BJ (cell line): ENCODE results near the gene XPOT. TPM values are rescaled to one million over a fixed set of nuclear protein-coding genes. Genes with fewer than 3 reads are reported as not detected.

Source experiments
- CTCF ChIA-PET: fragments of 350-600 bp; formaldehyde crosslinking; extraction: SDS; loops from one replicate; lab custom pipeline; 2021; ENCODE audit warnings: antibody characterized with exemption, inconsistent platforms; lab: Yijun Ruan, JAX
- POLR2A ChIA-PET: fragments of 300-600 bp; sonication (Branson Sonifier 250); formaldehyde crosslinking; extraction: SDS; loops from one replicate; lab custom pipeline; 2021; ENCODE audit warnings: antibody characterized with exemption; lab: Charles Lee
- DNase-seq: peaks from one replicate; pipeline ENCODE4 v3.0.0-alpha.2; 2011; ENCODE audit warnings: low read depth
- H3K27me3 ChIP-seq: 2 replicates; pipeline ENCODE4 v1.6.0; 2011; ENCODE audit warnings: low read length; ENCODE audit not compliant: control insufficient read depth, insufficient read depth
- H3K36me3 ChIP-seq: 2 replicates; pipeline ENCODE4 v1.5.1; 2011; ENCODE audit warnings: low read length; ENCODE audit not compliant: control insufficient read depth, insufficient read depth
- H3K4me3 ChIP-seq: 2 replicates; pipeline ENCODE4 v1.5.1; 2011; ENCODE audit warnings: low read depth, mild to moderate bottlenecking, control low read depth, low read length
- polyA plus RNA-seq: library from polyadenylated mRNA; depleted of rRNA; stranded (reverse); fragments of >200 nt; gene quantifications from 2 replicates; pipeline ENCODE4 v1.2.3, GENCODE V29; 2011
- TF ChIP-seq, protein P1 (sequence below): IDR thresholded peaks from 2 replicates; pipeline ENCODE4 v1.5.1; 2011; ENCODE audit warnings: low read depth, mild to moderate bottlenecking, control low read depth, inconsistent platforms, low read length, moderate library complexity; ENCODE audit not compliant: insufficient read depth

Gene XPOT
- polyA plus RNA-seq, 1 experiment, result 77.4 TPM

- no peak for DNase-seq
- H3K36me3 ChIP-seq, result peaks cover 22% of the 10 kb centered on the region
- H3K4me3 ChIP-seq, result no peak overlapping the region
- TF ChIP-seq, protein P1, sequence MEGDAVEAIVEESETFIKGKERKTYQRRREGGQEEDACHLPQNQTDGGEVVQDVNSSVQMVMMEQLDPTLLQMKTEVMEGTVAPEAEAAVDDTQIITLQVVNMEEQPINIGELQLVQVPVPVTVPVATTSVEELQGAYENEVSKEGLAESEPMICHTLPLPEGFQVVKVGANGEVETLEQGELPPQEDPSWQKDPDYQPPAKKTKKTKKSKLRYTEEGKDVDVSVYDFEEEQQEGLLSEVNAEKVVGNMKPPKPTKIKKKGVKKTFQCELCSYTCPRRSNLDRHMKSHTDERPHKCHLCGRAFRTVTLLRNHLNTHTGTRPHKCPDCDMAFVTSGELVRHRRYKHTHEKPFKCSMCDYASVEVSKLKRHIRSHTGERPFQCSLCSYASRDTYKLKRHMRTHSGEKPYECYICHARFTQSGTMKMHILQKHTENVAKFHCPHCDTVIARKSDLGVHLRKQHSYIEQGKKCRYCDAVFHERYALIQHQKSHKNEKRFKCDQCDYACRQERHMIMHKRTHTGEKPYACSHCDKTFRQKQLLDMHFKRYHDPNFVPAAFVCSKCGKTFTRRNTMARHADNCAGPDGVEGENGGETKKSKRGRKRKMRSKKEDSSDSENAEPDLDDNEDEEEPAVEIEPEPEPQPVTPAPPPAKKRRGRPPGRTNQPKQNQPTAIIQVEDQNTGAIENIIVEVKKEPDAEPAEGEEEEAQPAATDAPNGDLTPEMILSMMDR, result no peak
- POLR2A ChIA-PET, result no interaction called here
- CTCF ChIA-PET, result no interaction called here
- H3K27me3 ChIP-seq, result no peaks in the 10 kb centered on the region
Observed at GRCh38 chr12:64440100-64440499, 35.9 kb downstream of the XPOT start.

DNA sequence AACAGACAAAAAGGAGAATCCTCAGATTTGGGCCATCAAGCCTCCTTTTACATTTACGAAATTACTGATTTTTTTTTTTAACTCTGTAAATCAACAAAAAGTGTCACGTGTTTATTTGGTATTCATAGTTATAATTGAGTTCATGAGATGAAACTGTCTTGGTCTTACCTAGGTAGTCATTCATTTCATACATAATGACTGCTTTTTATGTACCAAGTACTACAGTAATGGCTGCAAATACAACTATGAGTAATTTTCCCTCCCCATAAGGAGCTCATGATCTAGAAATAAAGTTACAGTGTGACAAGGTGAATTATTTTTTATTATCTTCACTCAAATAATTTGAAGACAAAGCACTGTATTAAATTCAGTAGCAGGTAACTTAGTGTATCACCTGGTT lies 41.3 kb downstream of the XPOT start:
- TF ChIP-seq, protein P1, result no peak
- H3K27me3 ChIP-seq, result no peaks in the 10 kb centered on the region
- peaks cover 17% of the 10 kb centered on the region for H3K36me3 ChIP-seq
- CTCF ChIA-PET, result interaction anchor here (0.7 kb wide), 1 partner anchor 256 kb away, joined by 4 read pairs; no protein-coding TSS in a partner anchor
- DNase-seq, result no peak
- POLR2A ChIA-PET, result no interaction called here
- H3K4me3 ChIP-seq, result no peak overlapping the region

- ChIA-PET POLR2A (no interaction called here), CTCF (no interaction called here)
- TF ChIP-seq, protein P1, result no peak
- no peaks in the 10 kb centered on the region for H3K27me3 ChIP-seq
- peaks cover 17% of the 10 kb centered on the region for H3K36me3 ChIP-seq
- H3K4me3 ChIP-seq, result no peak overlapping the region
- no peak for DNase-seq
Observed at GRCh38 chr12:64446295-64446694, 42.1 kb downstream of the XPOT start.

- TF ChIP-seq, protein P1, result no peak
Observed at GRCh38 chr12:64450057-64450640, 46.0 kb downstream of the XPOT start.

DNA sequence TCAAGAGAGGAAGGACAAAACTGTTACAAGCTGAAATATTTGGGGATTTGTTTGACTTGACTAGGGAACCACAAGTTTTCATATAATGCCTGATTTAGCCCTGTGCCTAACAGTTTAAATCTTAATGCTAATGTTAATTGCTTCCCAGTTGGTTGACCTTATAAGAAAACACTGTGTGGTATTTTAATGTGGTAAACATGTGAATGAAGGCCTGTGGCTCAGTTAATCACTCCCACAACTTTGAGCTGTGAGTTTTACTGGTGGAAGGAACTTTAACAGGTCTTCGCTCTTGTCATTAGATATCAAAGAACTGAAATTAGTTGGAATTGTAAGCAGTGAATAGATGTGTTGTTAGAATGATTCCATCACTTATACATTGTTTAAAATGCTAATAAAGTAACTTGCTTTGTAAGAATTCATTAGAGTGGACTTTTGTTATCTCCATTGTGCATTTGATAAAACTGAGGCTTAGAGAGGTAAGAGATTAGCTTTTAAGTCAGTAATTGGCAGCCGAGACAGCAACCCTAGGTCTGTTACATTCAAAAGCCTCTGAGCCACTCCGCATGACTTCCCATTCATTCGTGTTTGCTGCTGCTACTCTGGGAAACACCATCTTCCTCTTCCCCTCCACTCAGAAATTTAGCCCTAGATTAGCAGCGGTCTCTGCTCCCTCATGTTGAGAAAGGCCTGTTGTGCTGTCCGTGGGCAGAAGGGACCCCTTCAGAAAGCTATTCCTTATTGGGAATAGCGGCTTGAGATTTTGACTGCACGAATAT lies 46.7 kb downstream of the XPOT start:
- ChIA-PET POLR2A (no interaction called here), CTCF (no interaction called here)
- Histone ChIP-seq H3K27me3 (no peaks in the 10 kb centered on the region), H3K4me3 (peak overlapping the region; percentile 92), H3K36me3 (peaks cover 7% of the 10 kb centered on the region)
- TF ChIP-seq, protein P1, result no peak
- DNase-seq, result no peak

More at GRCh38 chr12:64450057-64450640, 46.0 kb downstream of the XPOT start:
- Histone ChIP-seq H3K27me3 (no peaks in the 10 kb centered on the region), H3K4me3 (no peak overlapping the region), H3K36me3 (peaks cover 9% of the 10 kb centered on the region)
- ChIA-PET CTCF (no interaction called here), POLR2A (no interaction called here)
- DNase-seq, result no peak
